Esophagus squamous epithelium (tissue), 5 donors: ENCODE measurements around the gene HUS1. TPM values are rescaled to one million over a fixed set of nuclear protein-coding genes. Genes with fewer than 3 reads are reported as not detected.

Experiments
- DNase-seq: peaks from one replicate; lab custom pipeline; 2025; lab: John Stamatoyannopoulos, UW
- H3K27ac ChIP-seq, 4 donors: fragments of 200-600 bp; sonication (generic); one replicate each; pipeline ENCODE4 v1.5.1; 2016 to 2019; ENCODE audit warnings: mild to moderate bottlenecking in 1 of 4
- H3K27me3 ChIP-seq, 4 donors: fragments of 200-600 bp; sonication (generic); 1 replicate in 3 of 4; 2 replicates in 1 of 4; pipeline versions ENCODE4 v1.5.1 to v1.6.0; 2017 to 2021; ENCODE audit warnings: antibody characterized with exemption in 1 of 4
- H3K36me3 ChIP-seq, 3 donors: fragments of 200-600 bp; sonication (generic); one replicate each; pipeline ENCODE4 v1.5.1; 2016 to 2019
- H3K4me1 ChIP-seq, 3 donors: fragments of 200-600 bp; sonication (generic); one replicate each; pipeline ENCODE4 v1.5.1; 2017 to 2019
- H3K4me3 ChIP-seq, 4 donors: fragments of 200-600 bp; sonication (generic); 1 replicate in 3 of 4; 2 replicates in 1 of 4; pipeline ENCODE4 v1.5.1; 2016 to 2019; ENCODE audit warnings: mild to moderate bottlenecking in 2 of 4, moderate library complexity in 1 of 4
- H3K9me3 ChIP-seq, 3 donors: fragments of 200-600 bp; sonication (generic); one replicate each; pipeline ENCODE4 v1.5.1; 2016 to 2019
- CTCF ChIP-seq, 6 experiments: fragments of 450-650 bp in 4 of 6; fragments of 200-600 bp in 2 of 6; sonication (generic) in 2 of 6; IDR thresholded peaks; one replicate each; pipeline ENCODE4 v1.5.1; 2016 to 2019; ENCODE audit warnings: antibody characterized with exemption in 6 of 6, mild to moderate bottlenecking in 4 of 6, moderate library complexity in 4 of 6
- POLR2A ChIP-seq, 4 donors: fragments of 450-650 bp; IDR thresholded peaks; one replicate each; pipeline ENCODE4 v1.6.1; 2017; ENCODE audit warnings: antibody characterized with exemption in 4 of 4, mild to moderate bottlenecking in 4 of 4, moderate library complexity in 3 of 4
- WGBS, 2 donors: methylation state at CpG; one replicate each; pipeline ENCODE4 v1.1.5; 2018; 5-methylcytosine and 5-hydroxymethylcytosine counted together
- intact Hi-C: fragments of 100-400 bp; cut with DNase I; formaldehyde crosslinking; loops from one replicate; pipeline ENCODE4 v1.15.0; 2022
- total RNA-seq, 4 donors: library from RNA; depleted of rRNA; stranded (reverse); fragments of >200 nt; gene quantifications; one replicate each; pipeline ENCODE4 v1.1.0, GENCODE V29; 2016
- donor health status: DM: yes; HTN: yes; CAD: no.

HUS1 gene
- 10 to 100 TPM; 15.2 to 31.6 (median 24.0) TPM for total RNA-seq

GRCh38 chr7:47979145-47979831, at the start of gene HUS1:
TSS of gene HUS1 (minus strand) at chr7:47979615. CDS start at chr7:47979519, 96 bp downstream.
- Histone ChIP-seq H3K36me3 (peaks cover 7 to 42% (median 23%) of the 10 kb centered on the region in 3 donors), H3K9me3 (no peaks in the 10 kb centered on the region), H3K27me3 (no peaks in the 10 kb centered on the region), H3K4me1 (peaks cover 0 to 26% (median 9%) of the 10 kb centered on the region in 3 donors), H3K4me3 (peak within 1 kb of the TSS; percentile 55 to 94 (median 73)), H3K27ac (peak within 1 kb of the TSS; percentile 87 to 96 (median 91))
- DNase-seq, result peak; percentile 80
- TF ChIP-seq CTCF (IDR thresholded peaks at IDR 0.05) (peak in 1 of 6 experiments; percentile 18), POLR2A (IDR thresholded peaks at IDR 0.05) (peak in 2 of 4 donors; percentile 76 to 82)
- WGBS, 2 donors, result 1 to 5% methylated on average over 17 to 27 of the region's 62 CpGs
- intact Hi-C loops, result no loop called here

- Histone ChIP-seq H3K27ac (no peak within 1 kb of the TSS), H3K36me3 (no peaks in the 10 kb centered on the region), H3K4me1 (no peaks in the 10 kb centered on the region), H3K4me3 (no peak within 1 kb of the TSS), H3K9me3 (no peaks in the 10 kb centered on the region), H3K27me3 (peaks cover 0 to 54% (median 0%) of the 10 kb centered on the region in 4 donors)
- 61 to 72% methylated on average over 5 to 6 of the region's 6 CpGs for WGBS, 2 donors
- DNase-seq, result no peak
- TF ChIP-seq POLR2A (IDR thresholded peaks at IDR 0.05) (no peak), CTCF (IDR thresholded peaks at IDR 0.05) (no peak)
- intact Hi-C loops, result no loop called here
These were observed 49.5 kb upstream of the HUS1 start, which contains the start of gene SUN3 for GRCh38 chr7:48028938-48029337. TSS of gene SUN3 (minus strand) at chr7:48029107. CDS start at chr7:48028938, 169 bp downstream.

GRCh38 chr7:48025624-48026023, 46.2 kb upstream of the HUS1 start:
- Histone ChIP-seq H3K27me3 (peaks cover 0 to 33% (median 0%) of the 10 kb centered on the region in 4 donors), H3K4me1 (no peaks in the 10 kb centered on the region), H3K9me3 (peaks cover 0 to 8% (median 0%) of the 10 kb centered on the region in 3 donors), H3K27ac (no peak overlapping the region), H3K4me3 (no peak overlapping the region), H3K36me3 (no peaks in the 10 kb centered on the region)
- TF ChIP-seq POLR2A (IDR thresholded peaks at IDR 0.05) (no peak), CTCF (IDR thresholded peaks at IDR 0.05) (no peak)
- 34 to 36% methylated on average over 5 of the region's 5 CpGs for WGBS, 2 donors
- intact Hi-C loops, result no loop called here
- no peak for DNase-seq

- H3K36me3 ChIP-seq, result no peaks in the 10 kb centered on the region
- no peak overlapping the region for H3K4me3 ChIP-seq
- WGBS, 2 donors, result 80 to 84% methylated on average over 4 of the region's 4 CpGs
These were observed 38.3 kb upstream of the HUS1 start for GRCh38 chr7:48017674-48018073.

More at GRCh38 chr7:48017674-48018073, 38.3 kb upstream of the HUS1 start:
- TF ChIP-seq CTCF (IDR thresholded peaks at IDR 0.05) (no peak), POLR2A (IDR thresholded peaks at IDR 0.05) (no peak)
- peaks cover 0 to 10% (median 0%) of the 10 kb centered on the region in 4 donors for H3K27me3 ChIP-seq
- H3K9me3 ChIP-seq, result peaks cover 0 to under 1% (median 0%) of the 10 kb centered on the region in 3 donors
- no peak for DNase-seq
- H3K4me1 ChIP-seq, result no peaks in the 10 kb centered on the region
- intact Hi-C loops, result no loop called here
- H3K27ac ChIP-seq, result no peak overlapping the region
